Measurements from ENCODE around the gene FADS6. TPM values are rescaled to one million over a fixed set of nuclear protein-coding genes. Genes with fewer than 3 reads are reported as not detected.

The FADS6 gene
- total RNA-seq, 1 donor from 2014 or later, result not detected

DNA sequence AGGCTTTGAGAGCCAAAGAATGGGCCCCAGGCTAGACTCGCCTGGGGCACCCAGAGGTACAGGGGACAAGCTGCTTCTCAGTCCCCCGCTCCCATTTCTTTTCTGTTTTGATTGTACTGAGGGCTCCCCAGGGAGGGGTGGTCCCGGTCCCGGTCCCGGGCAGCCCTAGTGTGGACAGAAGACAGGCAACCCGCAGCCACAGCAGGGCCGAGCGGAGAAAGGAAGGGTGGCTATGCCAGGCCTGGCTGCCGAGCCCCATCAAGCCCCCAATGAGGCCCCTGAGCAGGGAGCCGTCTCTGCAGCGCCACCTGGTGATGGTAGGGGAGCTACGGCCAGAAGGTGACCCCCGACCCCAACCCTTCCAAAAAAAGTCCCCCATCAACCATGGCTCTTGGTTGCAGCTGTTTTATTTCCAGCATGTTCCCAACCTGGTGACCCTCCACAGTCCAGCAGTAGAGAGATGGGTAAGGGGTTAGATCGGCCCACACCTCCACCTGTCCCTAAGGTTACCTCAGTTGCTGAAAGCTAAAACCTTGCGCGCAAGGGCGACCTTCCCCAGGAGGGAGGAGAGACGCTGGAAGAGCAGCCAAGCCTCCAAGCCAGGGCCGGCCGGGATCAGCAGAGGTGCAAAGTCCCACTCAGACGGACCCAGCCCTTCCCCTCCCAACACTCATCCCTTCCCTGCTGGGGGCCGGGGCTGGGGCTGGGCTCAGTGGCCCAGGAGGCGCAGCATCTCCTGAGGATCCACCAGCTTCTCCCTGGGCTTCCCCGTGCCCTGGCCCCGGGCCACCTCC lies 31.1 kb downstream of the FADS6 start:
- Mint-ChIP-seq H3K4me3 (no peak overlapping the region), H3K27ac (no peak overlapping the region), H3K27me3 (peaks cover 34% of the 10 kb centered on the region), H3K9me3 (no peaks in the 10 kb centered on the region), H3K36me3 (ENCODE audit: low read depth) (peaks cover 15% of the 10 kb centered on the region), H3K4me1 (peaks cover 10% of the 10 kb centered on the region)
- intact Hi-C loops (cut with micrococcal nuclease), result no loop called here
- peak; percentile 91 for DNase-seq

- Mint-ChIP-seq H3K36me3 (ENCODE audit: low read depth) (peaks cover 15% of the 10 kb centered on the region), H3K27ac (no peak overlapping the region), H3K4me1 (peaks cover 9% of the 10 kb centered on the region), H3K4me3 (no peak overlapping the region), H3K9me3 (no peaks in the 10 kb centered on the region), H3K27me3 (peaks cover 41% of the 10 kb centered on the region)
- intact Hi-C loops (cut with micrococcal nuclease), result no loop called here
- no peak for DNase-seq
Observed at GRCh38 chr17:74861662-74862107, 31.7 kb downstream of the FADS6 start.

GRCh38 chr17:74860872-74861661 lies 32.4 kb downstream of the FADS6 start:
- H3K4me1 Mint-ChIP-seq, result peaks cover 9% of the 10 kb centered on the region
- H3K36me3 Mint-ChIP-seq (ENCODE audit: low read depth), result peaks cover 15% of the 10 kb centered on the region
- DNase-seq, result peak; percentile 65
- intact Hi-C loops (cut with micrococcal nuclease), result no loop called here
- peaks cover 47% of the 10 kb centered on the region for H3K27me3 Mint-ChIP-seq
- H3K4me3 Mint-ChIP-seq, result no peak overlapping the region
- H3K27ac Mint-ChIP-seq, result no peak overlapping the region
- no peaks in the 10 kb centered on the region for H3K9me3 Mint-ChIP-seq

- Mint-ChIP-seq H3K27me3 (peaks cover 53% of the 10 kb centered on the region), H3K27ac (no peak overlapping the region)
- intact Hi-C loops (cut with micrococcal nuclease), result no loop called here
Observed at GRCh38 chr17:74860229-74860871, 33.1 kb downstream of the FADS6 start.

DNA sequence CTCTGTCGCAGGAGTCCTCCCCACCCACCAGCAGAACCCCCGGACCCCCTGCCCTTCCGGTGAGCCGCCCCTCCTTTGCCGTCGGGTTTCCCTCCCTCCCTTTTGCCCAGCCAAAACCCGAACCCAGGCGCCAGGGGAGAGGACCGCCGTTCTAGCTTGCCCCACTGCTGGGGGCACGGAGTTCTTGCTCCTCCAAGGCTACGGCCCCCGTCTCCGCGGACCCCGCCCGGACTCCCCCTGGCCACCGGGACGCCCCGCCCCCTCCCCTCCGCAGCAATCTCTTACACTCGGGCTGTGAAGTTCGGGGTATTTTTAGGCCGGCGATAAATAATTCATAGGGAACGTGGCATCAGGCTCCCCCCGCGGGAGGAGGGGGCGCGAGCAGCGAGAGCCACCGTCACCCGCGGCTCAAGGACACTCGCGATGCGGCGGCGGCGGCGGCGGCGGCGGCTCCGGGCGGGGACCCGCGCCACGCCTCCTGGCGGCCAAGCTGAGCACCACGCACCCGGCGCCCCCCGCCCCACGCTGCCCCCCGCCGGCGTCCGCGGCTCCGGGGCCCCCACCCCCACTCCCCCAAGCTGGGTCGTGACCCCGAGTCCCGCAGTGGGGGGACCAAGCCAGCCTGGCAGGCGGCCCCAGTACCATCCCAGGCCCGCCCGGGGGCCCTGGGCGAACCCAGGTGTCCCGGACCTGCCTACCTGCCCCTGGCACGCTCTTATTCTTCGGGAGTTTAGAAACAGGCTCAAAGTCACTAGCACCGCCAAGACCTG lies 33.8 kb downstream of the FADS6 start, which contains the start of gene GRIN2C:
Gene GRIN2C, minus strand, starts transcription at position 427 of the 770 bp plus-strand sequence. CDS start 4,793 bp downstream, outside the sequence.
- Mint-ChIP-seq H3K4me1 (peaks cover 3% of the 10 kb centered on the region), H3K27me3 (peaks cover 58% of the 10 kb centered on the region), H3K4me3 (peak within 1 kb of the TSS; percentile 56), H3K27ac (peak within 1 kb of the TSS; percentile 24), H3K9me3 (no peaks in the 10 kb centered on the region), H3K36me3 (ENCODE audit: low read depth) (peaks cover 9% of the 10 kb centered on the region)
- peak; percentile 83 for DNase-seq
- intact Hi-C loops (cut with micrococcal nuclease), result no loop called here

More at GRCh38 chr17:74860229-74860871, 33.1 kb downstream of the FADS6 start:
- Mint-ChIP-seq H3K4me1 (peaks cover 9% of the 10 kb centered on the region), H3K4me3 (peak overlapping the region; percentile 50), H3K9me3 (no peaks in the 10 kb centered on the region), H3K36me3 (ENCODE audit: low read depth) (peaks cover 15% of the 10 kb centered on the region)
- DNase-seq, result peak; percentile 69

DNA sequence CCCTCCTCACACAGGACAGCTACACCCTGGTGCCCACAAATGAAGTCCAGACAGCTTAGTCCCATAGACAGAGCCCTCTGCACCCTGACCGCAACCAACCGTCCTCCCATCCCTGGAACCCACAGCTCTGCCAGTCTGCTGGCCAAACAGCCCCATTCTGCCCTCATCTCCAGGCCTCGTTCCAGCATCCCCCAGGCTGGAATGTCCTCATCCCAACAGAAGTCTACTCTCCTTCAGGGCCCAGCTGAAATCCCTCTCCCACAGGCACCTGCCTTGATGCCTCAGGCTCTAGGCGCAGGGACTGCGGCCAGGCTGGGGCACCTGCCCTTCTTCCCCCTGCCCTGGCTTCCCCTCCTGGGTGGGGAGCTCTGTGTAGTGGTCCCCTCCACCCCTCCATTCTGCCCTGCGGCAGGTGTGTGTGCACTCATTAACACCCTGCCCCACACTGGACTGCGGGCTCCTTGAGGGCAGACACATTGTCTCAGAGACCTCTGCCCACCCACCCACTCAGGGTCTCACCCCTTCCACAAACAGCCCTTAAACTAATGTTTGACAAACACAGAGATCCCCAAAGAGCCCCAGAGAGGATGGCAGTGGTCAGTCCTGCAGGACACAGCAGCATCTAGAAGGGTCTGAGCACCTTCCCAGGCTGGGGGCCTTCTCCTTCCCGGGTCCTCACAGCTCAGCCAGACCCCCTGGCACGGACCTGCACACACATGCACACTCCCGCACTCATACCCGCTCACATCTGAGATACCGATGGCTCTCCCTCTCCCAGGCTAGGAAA lies 34.6 kb downstream of the FADS6 start:
- peaks cover 61% of the 10 kb centered on the region for H3K27me3 Mint-ChIP-seq
- H3K9me3 Mint-ChIP-seq, result no peaks in the 10 kb centered on the region
- DNase-seq, result no peak
- intact Hi-C loops (cut with micrococcal nuclease), result no loop called here
- peaks cover 9% of the 10 kb centered on the region for H3K36me3 Mint-ChIP-seq (ENCODE audit: low read depth)
- peaks cover 5% of the 10 kb centered on the region for H3K4me1 Mint-ChIP-seq
- H3K27ac Mint-ChIP-seq, result peak overlapping the region; percentile 24
- peak overlapping the region; percentile 56 for H3K4me3 Mint-ChIP-seq

DNA sequence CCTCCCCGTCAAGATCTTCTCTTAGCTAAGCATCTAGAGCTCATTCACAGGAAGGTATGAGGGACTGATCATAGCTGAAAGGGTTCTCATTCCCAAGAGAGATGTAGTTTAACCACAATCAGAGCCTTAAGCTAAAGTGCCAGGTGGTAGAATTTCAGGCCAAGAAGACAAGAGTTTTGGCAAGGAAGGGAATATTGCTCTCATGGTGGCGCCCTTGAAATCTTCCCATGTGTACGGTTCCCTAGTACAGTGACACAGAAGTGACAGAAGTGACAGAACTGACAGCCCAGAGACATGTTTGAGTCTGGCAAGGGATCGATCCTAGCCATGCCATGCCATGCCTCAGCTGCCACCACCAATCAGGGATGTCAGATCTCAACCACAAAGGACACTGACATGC lies 36.2 kb downstream of the FADS6 start:
- Mint-ChIP-seq H3K27me3 (peaks cover 70% of the 10 kb centered on the region), H3K4me3 (no peak overlapping the region), H3K27ac (no peak overlapping the region), H3K4me1 (peaks cover 12% of the 10 kb centered on the region), H3K9me3 (no peaks in the 10 kb centered on the region), H3K36me3 (ENCODE audit: low read depth) (peaks cover 2% of the 10 kb centered on the region)
- no peak for DNase-seq
- intact Hi-C loops (cut with micrococcal nuclease), result no loop called here

DNA sequence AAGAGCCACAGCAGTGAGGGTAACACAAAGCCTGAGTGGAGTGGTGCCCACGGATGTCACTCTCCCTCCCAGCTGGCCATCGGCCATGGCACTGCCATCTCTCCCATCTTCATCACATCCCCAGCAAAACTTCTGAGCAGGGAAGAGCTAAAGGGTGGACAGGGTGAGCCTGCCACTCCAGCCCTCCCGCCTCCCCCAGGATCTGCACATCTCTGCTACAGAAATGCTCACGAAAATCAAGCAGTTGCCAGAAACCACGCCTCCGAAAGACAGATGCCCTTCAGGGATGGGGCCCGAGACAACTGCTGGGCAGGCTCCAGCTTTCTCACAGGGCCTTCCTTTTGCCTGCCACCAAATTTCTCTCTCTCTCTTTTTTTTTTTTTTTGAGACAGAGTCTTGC lies 37.3 kb downstream of the FADS6 start:
- H3K4me3 Mint-ChIP-seq, result no peak overlapping the region
- intact Hi-C loops (cut with micrococcal nuclease), result no loop called here
- DNase-seq, result no peak
- no peaks in the 10 kb centered on the region for H3K9me3 Mint-ChIP-seq
- H3K36me3 Mint-ChIP-seq (ENCODE audit: low read depth), result no peaks in the 10 kb centered on the region
- H3K4me1 Mint-ChIP-seq, result peaks cover 12% of the 10 kb centered on the region
- peaks cover 66% of the 10 kb centered on the region for H3K27me3 Mint-ChIP-seq
- no peak overlapping the region for H3K27ac Mint-ChIP-seq

- no peaks in the 10 kb centered on the region for H3K36me3 Mint-ChIP-seq (ENCODE audit: low read depth)
- peaks cover 12% of the 10 kb centered on the region for H3K4me1 Mint-ChIP-seq
Observed at GRCh38 chr17:74855323-74855722, 38.1 kb downstream of the FADS6 start.

GRCh38 chr17:74854792-74855191 lies 38.6 kb downstream of the FADS6 start:
- intact Hi-C loops (cut with micrococcal nuclease), result no loop called here
- no peak for DNase-seq
- Mint-ChIP-seq H3K4me1 (peaks cover 10% of the 10 kb centered on the region), H3K4me3 (no peak overlapping the region), H3K27me3 (peaks cover 63% of the 10 kb centered on the region), H3K9me3 (no peaks in the 10 kb centered on the region), H3K36me3 (ENCODE audit: low read depth) (no peaks in the 10 kb centered on the region), H3K27ac (no peak overlapping the region)

More at GRCh38 chr17:74855323-74855722, 38.1 kb downstream of the FADS6 start:
- H3K4me3 Mint-ChIP-seq, result no peak overlapping the region
- no peaks in the 10 kb centered on the region for H3K9me3 Mint-ChIP-seq
- H3K27me3 Mint-ChIP-seq, result peaks cover 67% of the 10 kb centered on the region
- no peak for DNase-seq
- intact Hi-C loops (cut with micrococcal nuclease), result no loop called here
- no peak overlapping the region for H3K27ac Mint-ChIP-seq

- Mint-ChIP-seq H3K4me1 (peaks cover 9% of the 10 kb centered on the region), H3K36me3 (ENCODE audit: low read depth) (no peaks in the 10 kb centered on the region), H3K27ac (no peak overlapping the region), H3K27me3 (peaks cover 53% of the 10 kb centered on the region), H3K9me3 (no peaks in the 10 kb centered on the region), H3K4me3 (peak overlapping the region; percentile 88)
- no peak for DNase-seq
- intact Hi-C loops (cut with micrococcal nuclease), result no loop called here
Observed at GRCh38 chr17:74853669-74854068, 39.8 kb downstream of the FADS6 start.

- Mint-ChIP-seq H3K9me3 (no peaks in the 10 kb centered on the region), H3K27ac (peak overlapping the region; percentile 34)
Observed at GRCh38 chr17:74853048-74853397, 40.4 kb downstream of the FADS6 start.

More at GRCh38 chr17:74853048-74853397, 40.4 kb downstream of the FADS6 start:
- intact Hi-C loops (cut with micrococcal nuclease), result no loop called here
- Mint-ChIP-seq H3K4me3 (peak overlapping the region; percentile 88), H3K4me1 (peaks cover 9% of the 10 kb centered on the region), H3K27me3 (peaks cover 51% of the 10 kb centered on the region), H3K36me3 (ENCODE audit: low read depth) (no peaks in the 10 kb centered on the region)
- DNase-seq, result no peak
